GM18870 (cell line): ENCODE results near the gene CLIC6.

ENCODE experiments used
- ATAC-seq: cut with Tn5 transposase; IDR thresholded peaks from one replicate; pipeline ENCODE4 v1.9.1; 2021; ENCODE audit warnings: moderate library complexity; ENCODE audit not compliant: unreplicated experiment

Gene CLIC6

GRCh38 chr21:34762786-34763185, 94.0 kb downstream of the CLIC6 start:
- ATAC-seq: no peak

GRCh38 chr21:34764715-34765284, 96.0 kb downstream of the CLIC6 start:
- ATAC-seq: no peak

- no peak for ATAC-seq
Measured at GRCh38 chr21:34765619-34766018, 96.8 kb downstream of the CLIC6 start.

GRCh38 chr21:34766862-34767261, 98.1 kb downstream of the CLIC6 start:
- no peak for ATAC-seq
